H9 (cell line): ENCODE results near the gene DEPDC5. TPM values are rescaled to one million over a fixed set of nuclear protein-coding genes. Genes with fewer than 3 reads are reported as not detected.
A peak's percentile ranks its signal among the peaks of the same experiment; 100 is the strongest.

Source experiments
- DNase-seq: peaks from one replicate; pipeline ENCODE4 v3.0.0-alpha.2; 2017
- H2AFZ ChIP-seq: one replicate; pipeline ENCODE4 v1.6.1; 2013; ENCODE audit warnings: mild to moderate bottlenecking, low read length, control low read depth, moderate library complexity
- H2AK5ac ChIP-seq: 2 replicates; pipeline ENCODE4 v1.6.1; 2013; ENCODE audit warnings: low read length, control low read depth, mixed read lengths; ENCODE audit not compliant: insufficient read length
- H2BK120ac ChIP-seq: one replicate; pipeline ENCODE4 v1.6.1; 2013; ENCODE audit warnings: low read depth, mild to moderate bottlenecking, low read length, control low read depth, inconsistent platforms; ENCODE audit not compliant: poor library complexity, severe bottlenecking
- H2BK12ac ChIP-seq: 2 replicates; pipeline ENCODE4 v1.6.1; 2013; ENCODE audit warnings: low read length, control low read depth, mixed read lengths, low read depth; ENCODE audit not compliant: insufficient read length
- H2BK15ac ChIP-seq: 2 replicates; pipeline ENCODE4 v1.6.1; 2013; ENCODE audit warnings: low read depth, low read length, control low read depth
- H2BK20ac ChIP-seq: one replicate; pipeline ENCODE4 v1.6.1; 2013; ENCODE audit warnings: low read depth, mild to moderate bottlenecking, low read length, control low read depth, inconsistent platforms; ENCODE audit not compliant: poor library complexity, severe bottlenecking
- H2BK5ac ChIP-seq: 2 replicates; pipeline ENCODE4 v1.6.1; 2013; ENCODE audit warnings: low read length, control low read depth, mixed read lengths; ENCODE audit not compliant: insufficient read length
- H3K14ac ChIP-seq: 2 replicates; pipeline ENCODE4 v1.6.1; 2013; ENCODE audit warnings: low read length, control low read depth; ENCODE audit not compliant: insufficient read depth
- H3K18ac ChIP-seq: 2 replicates; pipeline ENCODE4 v1.6.1; 2013; ENCODE audit warnings: low read depth, mild to moderate bottlenecking, mixed read lengths, low read length, control low read depth; ENCODE audit not compliant: insufficient read length
- H3K23ac ChIP-seq: 2 replicates; pipeline ENCODE4 v1.6.1; 2013; ENCODE audit warnings: low read length, control low read depth, mixed read lengths, low read depth; ENCODE audit not compliant: insufficient read length
- H3K23me2 ChIP-seq: 2 replicates; pipeline ENCODE4 v1.6.1; 2013; ENCODE audit warnings: low read depth, mild to moderate bottlenecking, mixed read lengths, low read length, control low read depth; ENCODE audit not compliant: insufficient read length, poor library complexity, severe bottlenecking
- H3K27ac ChIP-seq: 2 replicates; pipeline ENCODE4 v1.5.1; 2013; ENCODE audit warnings: low read length, control low read depth, mixed read lengths, low read depth; ENCODE audit not compliant: insufficient read length
- H3K27me3 ChIP-seq: 2 replicates; pipeline ENCODE4 v1.6.1; 2013; ENCODE audit warnings: low read length, control low read depth, inconsistent platforms; ENCODE audit not compliant: insufficient read depth
- H3K4ac ChIP-seq: 2 replicates; pipeline ENCODE4 v1.6.1; 2013; ENCODE audit warnings: low read depth, mild to moderate bottlenecking, control low read depth, inconsistent platforms, low read length, moderate library complexity
- H3K4me1 ChIP-seq: 2 replicates; pipeline ENCODE4 v1.6.1; 2013; ENCODE audit warnings: low read length, control low read depth, inconsistent platforms; ENCODE audit not compliant: insufficient read depth
- H3K4me2 ChIP-seq: 2 replicates; pipeline ENCODE4 v1.6.1; 2013; ENCODE audit warnings: low read length, control low read depth, mixed read lengths; ENCODE audit not compliant: insufficient read length, insufficient read depth
- H3K56ac ChIP-seq: 2 replicates; pipeline ENCODE4 v1.6.1; 2013; ENCODE audit warnings: low read depth, mild to moderate bottlenecking, mixed read lengths, low read length, control low read depth; ENCODE audit not compliant: insufficient read length
- H3K79me1 ChIP-seq: 2 replicates; pipeline ENCODE4 v1.6.1; 2013; ENCODE audit warnings: low read depth, mild to moderate bottlenecking, moderate library complexity, low read length, control low read depth, inconsistent platforms; ENCODE audit not compliant: insufficient read depth, poor library complexity, severe bottlenecking
- H3K79me2 ChIP-seq: 2 replicates; pipeline ENCODE4 v1.6.1; 2013; ENCODE audit warnings: low read length, control low read depth, inconsistent platforms; ENCODE audit not compliant: insufficient read depth
- H3K9ac ChIP-seq: 2 replicates; pipeline ENCODE4 v1.6.1; 2013; ENCODE audit warnings: low read length, control low read depth, mixed read lengths; ENCODE audit not compliant: insufficient read length; ENCODE audit errors: extremely low read depth
- H3K9me3 ChIP-seq: one replicate; pipeline ENCODE4 v1.6.1; 2013; ENCODE audit warnings: low read depth, low read length, inconsistent platforms; ENCODE audit not compliant: control insufficient read depth
- H3T11ph ChIP-seq: one replicate; pipeline ENCODE4 v1.6.1; 2013; ENCODE audit warnings: mild to moderate bottlenecking, low read length, control low read depth, inconsistent platforms
- H4K20me1 ChIP-seq: one replicate; pipeline ENCODE4 v1.6.1; 2013; ENCODE audit not compliant: control insufficient read depth, insufficient read length, insufficient read depth
- H4K5ac ChIP-seq: 2 replicates; pipeline ENCODE4 v1.6.1; 2013; ENCODE audit warnings: low read depth, mild to moderate bottlenecking, mixed read lengths, low read length, control low read depth; ENCODE audit not compliant: insufficient read length
- H4K8ac ChIP-seq: replicated peaks from 2 replicates; pipeline ENCODE4 v1.6.1; 2013; ENCODE audit warnings: low read length, control low read depth, mixed read lengths, low read depth; ENCODE audit not compliant: insufficient read length
- H4K91ac ChIP-seq: 2 replicates; pipeline ENCODE4 v1.6.1; 2013; ENCODE audit warnings: low read depth, mild to moderate bottlenecking, moderate library complexity, mixed read lengths, low read length, control low read depth; ENCODE audit not compliant: insufficient read length
- H3K27ac Mint-ChIP-seq, 3 experiments: 2 replicates in 2 of 3; 3 replicates in 1 of 3; pipeline ENCODE4 v1.8.0; 2020 to 2021; ENCODE audit warnings: mixed read lengths in 3 of 3, mild to moderate bottlenecking in 1 of 3, moderate library complexity in 1 of 3
- H3K27me3 Mint-ChIP-seq: 2 replicates; pipeline ENCODE4 v1.8.0; 2021; ENCODE audit warnings: low read depth, mild to moderate bottlenecking, moderate library complexity, mixed read lengths
- H3K36me3 Mint-ChIP-seq, 3 experiments: 2 replicates in 2 of 3; 3 replicates in 1 of 3; pipeline ENCODE4 v1.8.0; 2020 to 2021; ENCODE audit warnings: low read depth in 3 of 3, mixed read lengths in 3 of 3; ENCODE audit not compliant: insufficient read depth in 1 of 3
- H3K4me1 Mint-ChIP-seq, 2 experiments: 2 replicates each; pipeline ENCODE4 v1.8.0; 2020; ENCODE audit warnings: mixed read lengths in 2 of 2
- H3K4me3 Mint-ChIP-seq, 2 experiments: 2 replicates in 1 of 2; 3 replicates in 1 of 2; pipeline ENCODE4 v1.8.0; 2020 to 2021; ENCODE audit warnings: mild to moderate bottlenecking in 2 of 2, mixed read lengths in 2 of 2, moderate library complexity in 1 of 2
- H3K9me3 Mint-ChIP-seq, 2 experiments: 2 replicates in 1 of 2; 3 replicates in 1 of 2; pipeline ENCODE4 v1.8.0; 2020; ENCODE audit warnings: mild to moderate bottlenecking in 2 of 2, mixed read lengths in 2 of 2, moderate library complexity in 1 of 2
- WGBS: extraction: QIAGEN DNeasy Blood & Tissue Kit; methylation state at CpG from one replicate; pipeline ENCODE4 v1.1.7; 2013; ENCODE audit warnings: missing lambda C conversion rate, low lambda C conversion rate, mixed read lengths; ENCODE audit not compliant: insufficient read length; ENCODE audit errors: extremely low coverage; 5-methylcytosine and 5-hydroxymethylcytosine counted together
- total RNA-seq: library from RNA; stranded (reverse); gene quantifications from 2 replicates; pipeline ENCODE4 v1.2.1, GENCODE V29; 2021
- TF ChIP-seq, protein P1 (sequence below): fragments of 200-600 bp; sonication (generic); conservative IDR thresholded peaks from 3 replicates; pipeline ENCODE4 v1.8.0; 2021; ENCODE audit warnings: antibody characterized with exemption, mild to moderate bottlenecking

The DEPDC5 gene
- total RNA-seq, 1 experiment from 2014 or later: 29.2 TPM

DNA sequence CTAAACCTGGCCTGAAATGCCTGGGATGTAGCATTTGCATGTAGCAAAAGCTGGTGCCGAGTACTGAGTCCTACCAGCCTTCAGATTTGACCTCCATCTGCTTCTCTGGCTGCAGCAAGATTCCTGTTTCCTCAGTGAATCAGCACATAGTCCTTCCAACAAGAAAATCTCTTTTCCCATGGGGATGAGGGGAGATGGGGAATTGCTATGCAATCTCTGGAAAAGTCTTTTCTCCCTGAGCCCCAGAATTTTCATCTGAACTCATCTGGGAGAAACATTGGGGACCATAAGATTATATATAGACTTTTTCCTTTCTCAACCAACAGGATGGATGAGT is 158.6 kb downstream of the DEPDC5 start:
- Mint-ChIP-seq H3K4me3 (no peak overlapping the region), H3K27me3 (no peaks in the 10 kb centered on the region), H3K36me3 (peaks cover 0 to 7% (median 7%) of the 10 kb centered on the region in 3 experiments; a peak in 3 of 7 replicates), H3K27ac (peak overlapping the region in 1 of 3 experiments; percentile 79; a peak in 1 of 7 replicates), H3K9me3 (no peaks in the 10 kb centered on the region), H3K4me1 (peaks cover 0 to 5% of the 10 kb centered on the region in 2 experiments; a peak in 1 of 4 replicates)
- Histone ChIP-seq H3K27ac (no peak overlapping the region), H3K18ac (no peak overlapping the region), H2AK5ac (no peak overlapping the region), H3K4ac (no peak overlapping the region), H2AFZ (no peak overlapping the region), H4K20me1 (no peaks in the 10 kb centered on the region), H3K9ac (no peak overlapping the region), H2BK15ac (no peak overlapping the region), H2BK12ac (no peak overlapping the region), H4K91ac (no peak overlapping the region), H3K27me3 (no peaks in the 10 kb centered on the region), H3K14ac (no peak overlapping the region; the same call in 1 of the 2 replicates), H2BK20ac (no peak overlapping the region), H4K5ac (no peak overlapping the region), H3T11ph (no peak overlapping the region), H4K8ac (no peak overlapping the region), H3K79me1 (no peaks in the 10 kb centered on the region), H3K4me1 (no peaks in the 10 kb centered on the region; the same call in 1 of the 2 replicates), H2BK120ac (no peak overlapping the region), H3K9me3 (no peaks in the 10 kb centered on the region), H3K4me2 (no peak overlapping the region), H3K79me2 (no peaks in the 10 kb centered on the region), H3K23me2 (no peaks in the 10 kb centered on the region), H2BK5ac (no peak overlapping the region), H3K56ac (no peak overlapping the region), H3K23ac (no peak overlapping the region)
- no peak for DNase-seq
- TF ChIP-seq, protein P1, sequence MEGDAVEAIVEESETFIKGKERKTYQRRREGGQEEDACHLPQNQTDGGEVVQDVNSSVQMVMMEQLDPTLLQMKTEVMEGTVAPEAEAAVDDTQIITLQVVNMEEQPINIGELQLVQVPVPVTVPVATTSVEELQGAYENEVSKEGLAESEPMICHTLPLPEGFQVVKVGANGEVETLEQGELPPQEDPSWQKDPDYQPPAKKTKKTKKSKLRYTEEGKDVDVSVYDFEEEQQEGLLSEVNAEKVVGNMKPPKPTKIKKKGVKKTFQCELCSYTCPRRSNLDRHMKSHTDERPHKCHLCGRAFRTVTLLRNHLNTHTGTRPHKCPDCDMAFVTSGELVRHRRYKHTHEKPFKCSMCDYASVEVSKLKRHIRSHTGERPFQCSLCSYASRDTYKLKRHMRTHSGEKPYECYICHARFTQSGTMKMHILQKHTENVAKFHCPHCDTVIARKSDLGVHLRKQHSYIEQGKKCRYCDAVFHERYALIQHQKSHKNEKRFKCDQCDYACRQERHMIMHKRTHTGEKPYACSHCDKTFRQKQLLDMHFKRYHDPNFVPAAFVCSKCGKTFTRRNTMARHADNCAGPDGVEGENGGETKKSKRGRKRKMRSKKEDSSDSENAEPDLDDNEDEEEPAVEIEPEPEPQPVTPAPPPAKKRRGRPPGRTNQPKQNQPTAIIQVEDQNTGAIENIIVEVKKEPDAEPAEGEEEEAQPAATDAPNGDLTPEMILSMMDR: no peak
- no CpG with 5 or more reads among the region's 1 CpG for WGBS
